ENCODE results near the gene MFSD12.

The MFSD12 gene

GRCh38 chr19:3526507-3527237 lies 30.7 kb downstream of the MFSD12 start:
- FAIRE-seq (no peak), DNase-seq (ENCODE audit: insufficient read length, low spot score) (no peak)

GRCh38 chr19:3524904-3525451 lies 32.4 kb downstream of the MFSD12 start:
- FAIRE-seq (no peak), DNase-seq (ENCODE audit: insufficient read length, low spot score) (no peak)

- no peak for FAIRE-seq
- DNase-seq (ENCODE audit: insufficient read length, low spot score) = no peak
Observed at GRCh38 chr19:3524078-3524842, 33.1 kb downstream of the MFSD12 start.

- DNase-seq (ENCODE audit: insufficient read length, low spot score) = no peak
- FAIRE-seq = no peak
Observed at GRCh38 chr19:3523361-3524077, 33.9 kb downstream of the MFSD12 start.

- no peak for DNase-seq (ENCODE audit: insufficient read length, low spot score)
- no peak for FAIRE-seq
Observed at GRCh38 chr19:3522421-3523360, 34.7 kb downstream of the MFSD12 start.

GRCh38 chr19:3521104-3521445 lies 36.3 kb downstream of the MFSD12 start:
- no peak for DNase-seq (ENCODE audit: insufficient read length, low spot score)
- no peak for FAIRE-seq

- DNase-seq (ENCODE audit: insufficient read length, low spot score) = no peak
- no peak for FAIRE-seq
Observed at GRCh38 chr19:3520166-3521103, 37.0 kb downstream of the MFSD12 start.

GRCh38 chr19:3519126-3519525 lies 38.3 kb downstream of the MFSD12 start:
- DNase-seq (ENCODE audit: insufficient read length, low spot score) (no peak), FAIRE-seq (no peak)

- FAIRE-seq (no peak), DNase-seq (ENCODE audit: insufficient read length, low spot score) (no peak)
Observed at GRCh38 chr19:3518659-3519058, 38.7 kb downstream of the MFSD12 start.

GRCh38 chr19:3518255-3518654 lies 39.1 kb downstream of the MFSD12 start:
- DNase-seq (ENCODE audit: insufficient read length, low spot score) = no peak
- FAIRE-seq = no peak

- DNase-seq (ENCODE audit: insufficient read length, low spot score) (no peak), FAIRE-seq (no peak)
Observed at GRCh38 chr19:3517638-3518037, 39.7 kb downstream of the MFSD12 start.

- DNase-seq (ENCODE audit: insufficient read length, low spot score) = no peak
- no peak for FAIRE-seq
Observed at GRCh38 chr19:3516675-3517207, 40.6 kb downstream of the MFSD12 start.

- DNase-seq (ENCODE audit: insufficient read length, low spot score) (no peak), FAIRE-seq (no peak)
Observed at GRCh38 chr19:3515891-3516422, 41.4 kb downstream of the MFSD12 start.

GRCh38 chr19:3514930-3515329 lies 42.5 kb downstream of the MFSD12 start:
- no peak for DNase-seq (ENCODE audit: insufficient read length, low spot score)
- no peak for FAIRE-seq

GRCh38 chr19:3513229-3514140 lies 43.9 kb downstream of the MFSD12 start:
- DNase-seq (ENCODE audit: insufficient read length, low spot score) (no peak), FAIRE-seq (no peak)

GRCh38 chr19:3512562-3513228 lies 44.7 kb downstream of the MFSD12 start:
- DNase-seq (ENCODE audit: insufficient read length, low spot score) = no peak
- no peak for FAIRE-seq

All from HTR-8/SVneo (cell line).